Measurements from ENCODE around the gene CAMKMT. TPM values are rescaled to one million over a fixed set of nuclear protein-coding genes. Genes with fewer than 3 reads are reported as not detected.

CAMKMT gene
- total and polyA plus RNA-seq, 2 donors (not counting 1 experiment from before 2014, with no cell fraction given): 6.2 to 23.3 TPM

DNA sequence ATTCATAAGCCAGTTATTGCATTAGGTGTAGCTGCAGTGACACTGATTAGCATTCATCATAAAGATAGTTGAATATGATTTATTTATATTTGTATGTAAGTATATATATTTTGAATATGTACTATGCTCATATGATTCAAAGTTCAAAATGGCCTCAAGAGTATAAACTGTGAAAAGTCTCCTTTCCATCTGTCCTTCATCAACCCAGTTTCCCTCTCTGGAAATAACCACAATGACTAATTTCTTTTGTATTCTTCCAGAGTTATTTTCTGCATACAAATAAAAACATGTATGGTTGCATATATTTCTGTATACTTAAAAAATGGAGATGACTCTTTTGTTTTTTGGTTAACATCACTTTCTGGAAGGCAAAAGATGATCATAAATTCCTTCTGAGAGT lies 95.2 kb downstream of the CAMKMT start:
- CTCF ChIA-PET: interaction anchor here (1.4 to 1.5 kb wide), 2 partner anchors 18 to 22 kb away, joined by 3 to 4 read pairs; no protein-coding TSS in a partner anchor
- Histone ChIP-seq H3K79me2 (ENCODE audit: control insufficient read depth, insufficient read depth, low read length) (no peaks in the 10 kb centered on the region), H2AFZ (ENCODE audit: insufficient read depth, low read depth, low read length, poor library complexity, severe bottlenecking) (no peak overlapping the region), H4K20me1 (ENCODE audit: control insufficient read depth, insufficient read depth, low read length, poor library complexity, severe bottlenecking) (no peaks in the 10 kb centered on the region), H3K4me2 (replicated peaks; ENCODE audit: low read depth, low read length, poor library complexity, severe bottlenecking) (no peak overlapping the region), H3K9me3 (ENCODE audit: control extremely low read depth in 1 of 3, control insufficient read depth in 2 of 3, insufficient read depth in 1 of 3, low read length in 2 of 3) (no peaks in the 10 kb centered on the region), H3K27me3 (replicated peaks in 1 of 4; ENCODE audit: control extremely low read depth in 1 of 4, control insufficient read depth in 3 of 4, insufficient read depth in 4 of 4, low read length in 3 of 4) (no peaks in the 10 kb centered on the region), H3K9ac (ENCODE audit: low read length) (no peak overlapping the region), H3K36me3 (replicated peaks in 1 of 2; ENCODE audit: control extremely low read depth in 1 of 2, control insufficient read depth in 1 of 2, extremely low read depth in 1 of 2, insufficient read depth in 2 of 2, low read length in 1 of 2) (no peaks in the 10 kb centered on the region), H3K4me3 (ENCODE audit: control extremely low read depth in 1 of 5, extremely low read depth in 1 of 5, insufficient read depth in 1 of 5, low read depth in 2 of 5, low read length in 4 of 5) (no peak overlapping the region), H3K27ac (ENCODE audit: low read length in 2 of 2) (no peak overlapping the region), H3K4me1 (ENCODE audit: control insufficient read depth in 2 of 2, insufficient read depth in 2 of 2, low read length in 2 of 2) (no peaks in the 10 kb centered on the region)
- intact Hi-C loops (cut with micrococcal nuclease): no loop called here
- Mint-ChIP-seq H3K4me1 (no peaks in the 10 kb centered on the region), H3K4me3 (no peak overlapping the region), H3K27me3 (no peaks in the 10 kb centered on the region), H3K27ac (no peak overlapping the region), H3K9me3 (ENCODE audit: insufficient read depth) (no peaks in the 10 kb centered on the region)
- ATAC-seq (ENCODE audit: low read depth) (no peak), DNase-seq (no peak)
- TF ChIP-seq CTCF (IDR thresholded peaks at IDR 0.05) (no peak), EZH2 (IDR thresholded peaks at IDR 0.05; ENCODE audit: borderline replicate concordance, insufficient read depth, low read depth, low read length, poor library complexity, severe bottlenecking) (no peak)
- POLR2A ChIA-PET: no interaction called here

DNA sequence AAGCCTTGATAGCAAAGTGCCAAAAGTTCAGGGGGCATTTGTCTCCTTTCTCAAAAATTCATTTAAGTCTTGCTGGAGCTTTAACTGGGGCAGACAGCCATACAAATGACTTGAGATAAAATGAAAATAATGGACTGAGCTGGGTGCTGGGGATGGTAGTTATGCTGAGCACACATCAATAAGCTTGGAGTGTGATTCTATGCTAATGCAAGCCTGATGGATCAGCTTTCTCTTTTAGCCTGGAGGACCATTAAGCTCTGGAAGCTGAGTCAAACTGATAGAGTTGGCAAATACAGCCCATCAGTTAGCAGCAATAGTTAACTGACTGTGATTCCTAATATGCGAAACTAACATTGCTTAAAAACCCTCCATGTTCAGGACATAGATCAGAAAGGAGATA lies 98.0 kb downstream of the CAMKMT start:
- Mint-ChIP-seq H3K27ac (no peak overlapping the region), H3K4me3 (no peak overlapping the region), H3K9me3 (ENCODE audit: insufficient read depth) (peaks cover 12% of the 10 kb centered on the region), H3K4me1 (no peaks in the 10 kb centered on the region), H3K27me3 (no peaks in the 10 kb centered on the region)
- Histone ChIP-seq H3K27ac (ENCODE audit: low read length in 2 of 2) (no peak overlapping the region), H4K20me1 (ENCODE audit: control insufficient read depth, insufficient read depth, low read length, poor library complexity, severe bottlenecking) (no peaks in the 10 kb centered on the region), H3K4me3 (ENCODE audit: control extremely low read depth in 1 of 5, extremely low read depth in 1 of 5, insufficient read depth in 1 of 5, low read depth in 2 of 5, low read length in 4 of 5) (no peak overlapping the region), H3K27me3 (replicated peaks in 1 of 4; ENCODE audit: control extremely low read depth in 1 of 4, control insufficient read depth in 3 of 4, insufficient read depth in 4 of 4, low read length in 3 of 4) (no peaks in the 10 kb centered on the region), H3K9ac (ENCODE audit: low read length) (no peak overlapping the region), H2AFZ (ENCODE audit: insufficient read depth, low read depth, low read length, poor library complexity, severe bottlenecking) (no peak overlapping the region), H3K4me2 (replicated peaks; ENCODE audit: low read depth, low read length, poor library complexity, severe bottlenecking) (no peak overlapping the region), H3K36me3 (replicated peaks in 1 of 2; ENCODE audit: control extremely low read depth in 1 of 2, control insufficient read depth in 1 of 2, extremely low read depth in 1 of 2, insufficient read depth in 2 of 2, low read length in 1 of 2) (no peaks in the 10 kb centered on the region), H3K79me2 (ENCODE audit: control insufficient read depth, insufficient read depth, low read length) (no peaks in the 10 kb centered on the region), H3K4me1 (ENCODE audit: control insufficient read depth in 2 of 2, insufficient read depth in 2 of 2, low read length in 2 of 2) (no peaks in the 10 kb centered on the region), H3K9me3 (ENCODE audit: control extremely low read depth in 1 of 3, control insufficient read depth in 2 of 3, insufficient read depth in 1 of 3, low read length in 2 of 3) (peaks cover 0 to 15% (median 7%) of the 10 kb centered on the region in 3 donors)
- no CpG with 5 or more reads among the region's 1 CpG for WGBS (ENCODE audit: insufficient coverage)
- ChIA-PET CTCF (interaction anchor here (0.6 kb wide), 1 partner anchor 69 kb away, joined by 3 read pairs; no protein-coding TSS in a partner anchor), POLR2A (no interaction called here)
- TF ChIP-seq EZH2 (IDR thresholded peaks at IDR 0.05; ENCODE audit: borderline replicate concordance, insufficient read depth, low read depth, low read length, poor library complexity, severe bottlenecking) (no peak), CTCF (IDR thresholded peaks at IDR 0.05) (no peak)
- ATAC-seq (ENCODE audit: low read depth) (no peak), DNase-seq (no peak)
- intact Hi-C loops (cut with micrococcal nuclease): no loop called here

Measured in B cell (primary cell).